ENCODE data around the gene DBN1. TPM values are rescaled to one million over a fixed set of nuclear protein-coding genes. Genes with fewer than 3 reads are reported as not detected.

The DBN1 gene
- total and polyA plus RNA-seq, 9 of the 15 experiments (the other 6 are each of a cell fraction or from before 2014, with no cell fraction given): 0.25 to 87.2 (median 27.9) TPM

- TF ChIP-seq SRSF7 (optimal IDR thresholded peaks at IDR 0.05; ENCODE audit: low read depth, low read length) (no peak), HOXB6 (CRISPR knock-in tag; IDR thresholded peaks at IDR 0.05; ENCODE audit: borderline replicate concordance) (no peak), POLR2AphosphoS5 (IDR thresholded peaks at IDR 0.05; ENCODE audit: control insufficient read depth, insufficient read depth, low read depth, low read length) (peak; percentile 38; the same call in 1 of the 2 replicates), XRCC4 (IDR thresholded peaks at IDR 0.05; ENCODE audit: extremely low read depth, insufficient read depth, insufficient read length) (no peak), MAZ (CRISPR knock-in tag; conservative IDR thresholded peaks at IDR 0.05 in 1 of 2, IDR thresholded peaks at IDR 0.05 in 1 of 2) (no peak), SMARCE1 (IDR thresholded peaks at IDR 0.05) (no peak), GABPB1 (CRISPR knock-in tag; IDR thresholded peaks at IDR 0.05) (0 out of 2 replicates have a peak, but pooled peaks have one; percentile 10), EP400 (IDR thresholded peaks at IDR 0.05) (no peak), FOXJ2 (tag; IDR thresholded peaks at IDR 0.05) (no peak), RBM15 (IDR thresholded peaks at IDR 0.05; ENCODE audit: insufficient read depth, low read length) (no peak), ADNP (tag; IDR thresholded peaks at IDR 0.05) (no peak), POLR2H (tag; IDR thresholded peaks at IDR 0.05; ENCODE audit: low read depth) (peak; percentile 27; the same call in 1 of the 2 replicates), EWSR1 (IDR thresholded peaks at IDR 0.05; ENCODE audit: borderline replicate concordance, low read depth, partially characterized antibody) (peak; percentile 49), RB1 (IDR thresholded peaks at IDR 0.05; ENCODE audit: low read depth) (no peak), CC2D1A (IDR thresholded peaks at IDR 0.05) (no peak), ZFPM2 (CRISPR knock-in tag; IDR thresholded peaks at IDR 0.05) (no peak), SPI1 (IDR thresholded peaks at IDR 0.05; ENCODE audit: borderline replicate concordance, low read depth, low read length) (no peak), CHCHD3 (CRISPR knock-in tag; IDR thresholded peaks at IDR 0.05) (no peak), SREBF1 (IDR thresholded peaks at IDR 0.05; ENCODE audit: borderline replicate concordance, low read depth, low read length) (no peak), GABPA (tag; conservative IDR thresholded peaks at IDR 0.05; ENCODE audit: low read depth) (no peak), MAFF (IDR thresholded peaks at IDR 0.05; ENCODE audit: low read length) (no peak), EZH2 (IDR thresholded peaks at IDR 0.05; ENCODE audit: borderline replicate concordance, low read depth, low read length) (no peak), PRMT5 (CRISPR knock-in tag; IDR thresholded peaks at IDR 0.05) (no peak), TAL1 (IDR thresholded peaks at IDR 0.05) (no peak), SAP30 (IDR thresholded peaks at IDR 0.05; ENCODE audit: borderline replicate concordance, insufficient read depth, low read depth, low read length, poor library complexity, severe bottlenecking) (no peak)
- TF ChIP-seq, protein P1, sequence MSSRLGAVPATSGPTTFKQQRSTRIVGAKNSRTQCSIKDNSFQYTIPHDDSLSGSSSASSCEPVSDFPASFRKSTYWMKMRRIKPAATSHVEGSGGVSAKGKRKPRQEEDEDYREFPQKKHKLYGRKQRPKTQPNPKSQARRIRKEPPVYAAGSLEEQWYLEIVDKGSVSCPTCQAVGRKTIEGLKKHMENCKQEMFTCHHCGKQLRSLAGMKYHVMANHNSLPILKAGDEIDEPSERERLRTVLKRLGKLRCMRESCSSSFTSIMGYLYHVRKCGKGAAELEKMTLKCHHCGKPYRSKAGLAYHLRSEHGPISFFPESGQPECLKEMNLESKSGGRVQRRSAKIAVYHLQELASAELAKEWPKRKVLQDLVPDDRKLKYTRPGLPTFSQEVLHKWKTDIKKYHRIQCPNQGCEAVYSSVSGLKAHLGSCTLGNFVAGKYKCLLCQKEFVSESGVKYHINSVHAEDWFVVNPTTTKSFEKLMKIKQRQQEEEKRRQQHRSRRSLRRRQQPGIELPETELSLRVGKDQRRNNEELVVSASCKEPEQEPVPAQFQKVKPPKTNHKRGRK (tag; IDR thresholded peaks at IDR 0.05): peak; percentile 12
Measured at GRCh38 chr5:177445917-177446199, 27.6 kb downstream of the DBN1 start (continued).

All from K562 (cell line).